GM12878 (cell line): ENCODE measurements around the gene ZNF407. TPM values are rescaled to one million over a fixed set of nuclear protein-coding genes. Genes with fewer than 3 reads are reported as not detected.

Source experiments
- ATAC-seq: fragments of 200-7000 bp; cut with Tn5 transposase; 3 replicates; pipeline ENCODE4 v1.9.1; 2020; ENCODE audit warnings: mild to moderate bottlenecking, moderate library complexity
- BruUV-seq: library from RNA; stranded (reverse); fragments of 400-500 nt; replicated peaks from 2 replicates; lab custom pipeline; 2021; lab: Mats Ljungman, UMichigan
- CTCF ChIA-PET: fragments of 300-600 bp; sonication (Branson Sonifier 250); formaldehyde crosslinking; extraction: SDS; loops from one replicate; lab custom pipeline; 2021; ENCODE audit warnings: inconsistent platforms; lab: Yijun Ruan, JAX
- POLR2A ChIA-PET: fragments of 350-600 bp; formaldehyde crosslinking; extraction: SDS; loops from one replicate; lab custom pipeline; 2021; ENCODE audit warnings: inconsistent platforms; lab: Charles Lee
- RAD21 ChIA-PET: fragments of 300-600 bp; sonication (Branson Sonifier 250); formaldehyde crosslinking; loops from one replicate; lab custom pipeline; 2023; ENCODE audit warnings: antibody characterized with exemption; ENCODE audit not compliant: unreplicated experiment; lab: Charles Lee
- SMC1A ChIA-PET: fragments of 300-600 bp; sonication (Branson Sonifier 250); formaldehyde crosslinking; loops from one replicate; lab custom pipeline; 2023; ENCODE audit not compliant: unreplicated experiment, uncharacterized antibody; lab: Charles Lee
- DNase-seq: peaks from one replicate; pipeline ENCODE4 v3.0.0-alpha.2; 2011; ENCODE audit warnings: low read depth, low spot score
- FAIRE-seq: peaks from 3 replicates; lab custom pipeline; 2011; peaks lifted over from hg19 to GRCh38; lab: Jason Lieb, UNC
- H2AFZ ChIP-seq: 2 replicates; pipeline ENCODE4 v1.6.0; 2011; ENCODE audit warnings: low read depth, low read length, control low read depth; ENCODE audit not compliant: control insufficient read depth
- H3K27ac ChIP-seq: 2 replicates; pipeline ENCODE4 v1.5.1; 2011; ENCODE audit warnings: control low read depth; ENCODE audit not compliant: control insufficient read depth, insufficient read depth
- H3K27me3 ChIP-seq, 2 experiments: replicated peaks in 1 of 2; 2 replicates each; pipeline versions ENCODE4 v1.6.0 to v1.6.1; 2011; ENCODE audit warnings: low read length in 1 of 2; ENCODE audit not compliant: control insufficient read depth in 2 of 2, insufficient read depth in 2 of 2
- H3K36me3 ChIP-seq, 2 experiments: 2 replicates each; pipeline ENCODE4 v1.5.1; 2011; ENCODE audit warnings: low read length in 1 of 2; ENCODE audit not compliant: control insufficient read depth in 2 of 2, insufficient read depth in 2 of 2
- H3K4me1 ChIP-seq: 2 replicates; pipeline ENCODE4 v1.6.1; 2011; ENCODE audit warnings: mild to moderate bottlenecking, low read length, moderate library complexity, mixed read lengths; ENCODE audit not compliant: control insufficient read depth, insufficient read depth
- H3K4me2 ChIP-seq: 2 replicates; pipeline ENCODE4 v1.6.0; 2011; ENCODE audit warnings: control low read depth; ENCODE audit not compliant: control insufficient read depth, insufficient read depth
- H3K4me3 ChIP-seq: fragments of 200-600 bp; sonication (generic); 2 replicates; pipeline ENCODE4 v1.5.1; 2016
- H3K79me2 ChIP-seq: 2 replicates; pipeline ENCODE4 v1.6.0; 2011; ENCODE audit warnings: low read length; ENCODE audit not compliant: control insufficient read depth, insufficient read depth
- H3K9ac ChIP-seq: 2 replicates; pipeline ENCODE4 v1.8.0; 2011; ENCODE audit warnings: low read length, control low read depth, mixed read lengths; ENCODE audit not compliant: control insufficient read depth, insufficient read depth
- H3K9me3 ChIP-seq: replicated peaks from 3 replicates; pipeline ENCODE4 v1.5.1; 2011; ENCODE audit warnings: mild to moderate bottlenecking, low read length; ENCODE audit not compliant: control insufficient read depth, insufficient read depth
- H4K20me1 ChIP-seq: 2 replicates; pipeline ENCODE4 v1.6.0; 2011; ENCODE audit not compliant: control insufficient read depth, insufficient read depth
- ASH2L ChIP-seq: fragments of 300-600, 200-600 bp; sonication (generic); IDR thresholded peaks from 2 replicates; pipeline ENCODE4 v1.6.1; 2017; ENCODE audit warnings: low read depth, mild to moderate bottlenecking, borderline replicate concordance
- ATF2 ChIP-seq: IDR thresholded peaks from 2 replicates; pipeline ENCODE4 v1.6.1; 2012; ENCODE audit warnings: low read length, inconsistent platforms
- CBX5 ChIP-seq: sonication (generic); IDR thresholded peaks from 2 replicates; pipeline ENCODE4 v1.6.1; 2016; ENCODE audit warnings: low read depth, moderate library complexity, mild to moderate bottlenecking, inconsistent platforms
- EP300 ChIP-seq, 2 experiments: fragments of 150-350 bp in 1 of 2; IDR thresholded peaks; 2 replicates each; pipeline ENCODE4 v1.6.1; 2011 to 2012; ENCODE audit warnings: low read depth in 2 of 2, low read length in 2 of 2, borderline replicate concordance in 1 of 2, improper control_type of control experiment in 1 of 2, inconsistent platforms in 1 of 2; ENCODE audit not compliant: control insufficient read depth in 1 of 2
- SP1 ChIP-seq: IDR thresholded peaks from one replicate; pipeline ENCODE4 v1.6.1; 2011; ENCODE audit warnings: low read depth, low read length
- TCF7 ChIP-seq: IDR thresholded peaks from 2 replicates; pipeline ENCODE4 v1.6.1; 2014; ENCODE audit warnings: antibody characterized with exemption, borderline replicate concordance
- YY1 ChIP-seq: IDR thresholded peaks from 2 replicates; pipeline ENCODE4 v1.6.1; 2011; ENCODE audit warnings: low read depth, mild to moderate bottlenecking, low read length
- WGBS: methylation state at CpG from one replicate; pipeline ENCODE4 v1.1.6; 2016; ENCODE audit warnings: low lambda C conversion rate; ENCODE audit not compliant: insufficient replicate concordance, insufficient coverage; ENCODE audit errors: missing lambda C conversion rate; 5-methylcytosine and 5-hydroxymethylcytosine counted together
- in situ Hi-C: fragments of 300-500 bp; cut with MboI; formaldehyde crosslinking; loops from 9 replicates; pipeline ENCODE4 v1.14.3; 2018; ENCODE audit warnings: mixed read lengths
- intact Hi-C: fragments of 100-400 bp; cut with micrococcal nuclease; formaldehyde crosslinking; loops from one replicate; pipeline ENCODE4 v1.14.2; 2022; ENCODE audit not compliant: unreplicated experiment
- polyA plus RNA-seq, 11 experiments: library from polyadenylated mRNA; depleted of rRNA in 4 of 11; unstranded in 6 of 11; stranded (reverse) in 5 of 11; fragments of >200 nt; fragmentation: Nextera tagmentation in 4 of 11; fragmentation: Illumina TruSeq in 1 of 11; extraction: Ambion mirVana in 4 of 11; extraction: Trizol in 1 of 11; gene quantifications; 1 replicate in 1 of 11; 2 replicates in 10 of 11; pipeline versions ENCODE4 v1.2.1 to v1.2.3, GENCODE V29; 2011 to 2016; ENCODE audit warnings: inconsistent platforms in 2 of 11, missing spikeins in 2 of 11, low read depth in 1 of 11
- total RNA-seq, 4 experiments: library from RNA; depleted of rRNA in 3 of 4; stranded (reverse); fragments of >200 nt in 3 of 4; fragmentation: Illumina TruSeq in 1 of 4; extraction: Trizol in 1 of 4; gene quantifications; 2 replicates each; pipeline versions ENCODE4 v1.2.1 to v1.2.3, GENCODE V29; 2013 to 2021
- TF ChIP-seq, protein P1 (sequence below): fragments of 450-650 bp; IDR thresholded peaks from 2 replicates; pipeline ENCODE4 v1.6.1; 2017; ENCODE audit warnings: mild to moderate bottlenecking, moderate library complexity

Gene ZNF407
- total and polyA plus RNA-seq, 10 of the 15 experiments (the other 5 are each of a cell fraction or from before 2014, with no cell fraction given): 0.69 to 11.6 (median 5.3) TPM

- BruUV-seq: no TSS peak
- RAD21 ChIA-PET: no interaction called here
- Histone ChIP-seq H3K4me3 (no peak overlapping the region), H2AFZ (no peak overlapping the region), H3K4me2 (no peak overlapping the region), H3K27ac (no peak overlapping the region), H3K9ac (no peak overlapping the region), H3K79me2 (no peaks in the 10 kb centered on the region), H4K20me1 (no peaks in the 10 kb centered on the region), H3K27me3 (no peaks in the 10 kb centered on the region; a peak in 2 of 4 replicates), H3K9me3 (no peaks in the 10 kb centered on the region), H3K4me1 (no peaks in the 10 kb centered on the region), H3K36me3 (no peaks in the 10 kb centered on the region)
- ATAC-seq: no peak
- SMC1A ChIA-PET: no interaction called here
- TF ChIP-seq EP300 (IDR thresholded peaks at IDR 0.05; ENCODE audit: borderline replicate concordance in 1 of 2, control insufficient read depth in 1 of 2, low read depth in 2 of 2, low read length in 2 of 2): no peak
- TF ChIP-seq, protein P1, sequence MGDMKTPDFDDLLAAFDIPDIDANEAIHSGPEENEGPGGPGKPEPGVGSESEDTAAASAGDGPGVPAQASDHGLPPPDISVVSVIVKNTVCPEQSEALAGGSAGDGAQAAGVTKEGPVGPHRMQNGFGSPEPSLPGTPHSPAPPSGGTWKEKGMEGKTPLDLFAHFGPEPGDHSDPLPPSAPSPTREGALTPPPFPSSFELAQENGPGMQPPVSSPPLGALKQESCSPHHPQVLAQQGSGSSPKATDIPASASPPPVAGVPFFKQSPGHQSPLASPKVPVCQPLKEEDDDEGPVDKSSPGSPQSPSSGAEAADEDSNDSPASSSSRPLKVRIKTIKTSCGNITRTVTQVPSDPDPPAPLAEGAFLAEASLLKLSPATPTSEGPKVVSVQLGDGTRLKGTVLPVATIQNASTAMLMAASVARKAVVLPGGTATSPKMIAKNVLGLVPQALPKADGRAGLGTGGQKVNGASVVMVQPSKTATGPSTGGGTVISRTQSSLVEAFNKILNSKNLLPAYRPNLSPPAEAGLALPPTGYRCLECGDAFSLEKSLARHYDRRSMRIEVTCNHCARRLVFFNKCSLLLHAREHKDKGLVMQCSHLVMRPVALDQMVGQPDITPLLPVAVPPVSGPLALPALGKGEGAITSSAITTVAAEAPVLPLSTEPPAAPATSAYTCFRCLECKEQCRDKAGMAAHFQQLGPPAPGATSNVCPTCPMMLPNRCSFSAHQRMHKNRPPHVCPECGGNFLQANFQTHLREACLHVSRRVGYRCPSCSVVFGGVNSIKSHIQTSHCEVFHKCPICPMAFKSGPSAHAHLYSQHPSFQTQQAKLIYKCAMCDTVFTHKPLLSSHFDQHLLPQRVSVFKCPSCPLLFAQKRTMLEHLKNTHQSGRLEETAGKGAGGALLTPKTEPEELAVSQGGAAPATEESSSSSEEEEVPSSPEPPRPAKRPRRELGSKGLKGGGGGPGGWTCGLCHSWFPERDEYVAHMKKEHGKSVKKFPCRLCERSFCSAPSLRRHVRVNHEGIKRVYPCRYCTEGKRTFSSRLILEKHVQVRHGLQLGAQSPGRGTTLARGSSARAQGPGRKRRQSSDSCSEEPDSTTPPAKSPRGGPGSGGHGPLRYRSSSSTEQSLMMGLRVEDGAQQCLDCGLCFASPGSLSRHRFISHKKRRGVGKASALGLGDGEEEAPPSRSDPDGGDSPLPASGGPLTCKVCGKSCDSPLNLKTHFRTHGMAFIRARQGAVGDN: no peak
- no peak for TF ChIP-seq TCF7
- TF ChIP-seq SP1: no peak
- no peak for TF ChIP-seq ATF2
- TF ChIP-seq ASH2L: no peak
- TF ChIP-seq YY1: no peak
- no peak for TF ChIP-seq CBX5
- 49% methylated on average over 10 of the region's 10 CpGs for WGBS
- POLR2A ChIA-PET: no interaction called here
- CTCF ChIA-PET: no interaction called here
- intact Hi-C loops (no loop called here), in situ Hi-C loops (no loop called here)
- no peak for FAIRE-seq
- DNase-seq: no peak
These were observed 512.1 kb downstream of the ZNF407 start for GRCh38 chr18:75109819-75110218.
